Measurements from ENCODE around the gene GNPTG.

DNA sequence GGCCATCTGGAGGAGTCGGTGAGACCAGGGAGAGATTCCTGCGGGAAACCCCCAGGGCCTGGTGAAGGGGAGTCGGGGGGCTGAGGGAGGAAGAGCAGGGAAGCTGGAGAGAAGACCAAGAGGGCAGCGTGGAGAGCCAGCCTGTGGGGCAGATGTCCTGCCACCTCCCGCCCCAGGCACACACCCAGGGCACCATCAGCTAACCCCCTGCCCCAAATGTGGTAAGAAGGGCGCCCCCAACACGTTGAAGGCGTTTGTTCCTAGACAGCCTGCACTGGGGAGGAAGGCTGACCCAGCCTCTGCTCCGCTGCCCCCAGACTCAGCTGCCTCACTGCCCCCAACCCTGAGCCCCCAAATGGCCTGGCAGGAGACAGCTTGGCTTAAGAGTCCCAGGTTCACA, 17.0 kb upstream of the GNPTG start:
- TF ChIP-seq, protein P1, sequence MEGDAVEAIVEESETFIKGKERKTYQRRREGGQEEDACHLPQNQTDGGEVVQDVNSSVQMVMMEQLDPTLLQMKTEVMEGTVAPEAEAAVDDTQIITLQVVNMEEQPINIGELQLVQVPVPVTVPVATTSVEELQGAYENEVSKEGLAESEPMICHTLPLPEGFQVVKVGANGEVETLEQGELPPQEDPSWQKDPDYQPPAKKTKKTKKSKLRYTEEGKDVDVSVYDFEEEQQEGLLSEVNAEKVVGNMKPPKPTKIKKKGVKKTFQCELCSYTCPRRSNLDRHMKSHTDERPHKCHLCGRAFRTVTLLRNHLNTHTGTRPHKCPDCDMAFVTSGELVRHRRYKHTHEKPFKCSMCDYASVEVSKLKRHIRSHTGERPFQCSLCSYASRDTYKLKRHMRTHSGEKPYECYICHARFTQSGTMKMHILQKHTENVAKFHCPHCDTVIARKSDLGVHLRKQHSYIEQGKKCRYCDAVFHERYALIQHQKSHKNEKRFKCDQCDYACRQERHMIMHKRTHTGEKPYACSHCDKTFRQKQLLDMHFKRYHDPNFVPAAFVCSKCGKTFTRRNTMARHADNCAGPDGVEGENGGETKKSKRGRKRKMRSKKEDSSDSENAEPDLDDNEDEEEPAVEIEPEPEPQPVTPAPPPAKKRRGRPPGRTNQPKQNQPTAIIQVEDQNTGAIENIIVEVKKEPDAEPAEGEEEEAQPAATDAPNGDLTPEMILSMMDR (IDR thresholded peaks at IDR 0.05 in 4 of 5, conservative IDR thresholded peaks at IDR 0.05 in 1 of 5) = no peak
- no peak for TF ChIP-seq POLR2A (IDR thresholded peaks at IDR 0.05)

All from gastrocnemius medialis (tissue), 4 donors.